SK-N-SH treated with all-trans-retinoic acid at 6 μM for 48 hours (cell line): ENCODE measurements around the gene EPS8.

Experiments used
- ATAC-seq: fragments of 200-7000 bp; cut with Tn5 transposase; 3 replicates; pipeline ENCODE4 v1.9.1; 2020; ENCODE audit warnings: mild to moderate bottlenecking, moderate library complexity
- ARNTL ChIP-seq: fragments of 450-650 bp; formaldehyde crosslinking; IDR thresholded peaks from 2 replicates; pipeline ENCODE4 v1.5.0; 2020; ENCODE audit warnings: low read depth, mild to moderate bottlenecking, moderate library complexity, borderline replicate concordance
- BACH2 ChIP-seq: fragments of 250-450 bp; sonication (Bioruptor Pico); IDR thresholded peaks from 2 replicates; pipeline ENCODE4 v1.9.0; 2021; ENCODE audit warnings: mild to moderate bottlenecking, borderline replicate concordance
- CSDC2 ChIP-seq: fragments of 250-450 bp; sonication (Bioruptor Pico); IDR thresholded peaks from 2 replicates; pipeline ENCODE4 v1.5.0; 2020; ENCODE audit warnings: mild to moderate bottlenecking, moderate library complexity
- ESRRG ChIP-seq: fragments of 250-450 bp; sonication (Bioruptor Pico); IDR thresholded peaks from 2 replicates; pipeline ENCODE4 v1.6.1; 2021; ENCODE audit warnings: mild to moderate bottlenecking
- GLIS3 ChIP-seq: fragments of 250-450 bp; sonication (Bioruptor Pico); IDR thresholded peaks from 2 replicates; pipeline ENCODE4 v1.5.0; 2020; ENCODE audit warnings: mild to moderate bottlenecking, moderate library complexity
- ISL1 ChIP-seq: fragments of 250-450 bp; sonication (Bioruptor Pico); IDR thresholded peaks from 2 replicates; pipeline ENCODE4 v2.1.2; 2022; ENCODE audit warnings: mild to moderate bottlenecking, moderate library complexity
- OSR1 ChIP-seq: fragments of 250-450 bp; sonication (Bioruptor Pico); IDR thresholded peaks from 2 replicates; pipeline ENCODE4 v1.8.0; 2022; ENCODE audit warnings: moderate library complexity, mild to moderate bottlenecking, inconsistent platforms
- PPARA ChIP-seq: fragments of 250-450 bp; sonication (Bioruptor Pico); IDR thresholded peaks from 2 replicates; pipeline ENCODE4 v1.5.0; 2020; ENCODE audit warnings: mild to moderate bottlenecking, borderline replicate concordance
- RARB ChIP-seq: fragments of 250-450 bp; sonication (Bioruptor Pico); IDR thresholded peaks from 2 replicates; pipeline ENCODE4 v1.8.0; 2021; ENCODE audit warnings: mild to moderate bottlenecking, moderate library complexity
- SNAI2 ChIP-seq: fragments of 250-450 bp; sonication (Bioruptor Pico); IDR thresholded peaks from 2 replicates; pipeline ENCODE4 v1.5.0; 2020; ENCODE audit warnings: mild to moderate bottlenecking, moderate library complexity
- TCF4 ChIP-seq: fragments of 250-450 bp; sonication (Bioruptor Pico); IDR thresholded peaks from 2 replicates; pipeline ENCODE4 v1.8.0; 2021; ENCODE audit warnings: mild to moderate bottlenecking, moderate library complexity, borderline replicate concordance
- TOX ChIP-seq: fragments of 250-450 bp; sonication (Bioruptor Pico); IDR thresholded peaks from 2 replicates; pipeline ENCODE4 v1.8.0; 2021; ENCODE audit warnings: mild to moderate bottlenecking, moderate library complexity, borderline replicate concordance
- ZC3H10 ChIP-seq: fragments of 250-450 bp; sonication (Bioruptor Pico); IDR thresholded peaks from 2 replicates; pipeline ENCODE4 v1.5.1; 2021; ENCODE audit warnings: mild to moderate bottlenecking, moderate library complexity
- ZFP3 ChIP-seq: fragments of 250-450 bp; sonication (Bioruptor Pico); IDR thresholded peaks from 2 replicates; pipeline ENCODE4 v1.5.0; 2020; ENCODE audit warnings: mild to moderate bottlenecking, moderate library complexity
- ZFP30 ChIP-seq: fragments of 450-650 bp; formaldehyde crosslinking; IDR thresholded peaks from 2 replicates; pipeline ENCODE4 v1.5.0; 2022; ENCODE audit warnings: mild to moderate bottlenecking, moderate library complexity
- ZNF70 ChIP-seq: fragments of 450-650 bp; formaldehyde crosslinking; IDR thresholded peaks from 2 replicates; pipeline ENCODE4 v1.5.0; 2020; ENCODE audit warnings: mild to moderate bottlenecking, moderate library complexity
- ZNF8 ChIP-seq: fragments of 450-650 bp; formaldehyde crosslinking; IDR thresholded peaks from 2 replicates; pipeline ENCODE4 v1.5.0; 2020; ENCODE audit warnings: mild to moderate bottlenecking, moderate library complexity
- TF ChIP-seq, protein P1 (sequence below): fragments of 250-450 bp; sonication (Bioruptor Pico); IDR thresholded peaks from 2 replicates; pipeline ENCODE4 v1.5.0; 2020; ENCODE audit warnings: mild to moderate bottlenecking, moderate library complexity
- TF ChIP-seq, protein P2 (sequence below): fragments of 250-450 bp; sonication (Bioruptor Pico); IDR thresholded peaks from 2 replicates; pipeline ENCODE4 v1.5.1; 2021; ENCODE audit warnings: mild to moderate bottlenecking, moderate library complexity
- TF ChIP-seq, protein P3 (sequence below): fragments of 250-450 bp; sonication (Bioruptor Pico); IDR thresholded peaks from 2 replicates; pipeline ENCODE4 v1.5.1; 2020; ENCODE audit warnings: low read depth, mild to moderate bottlenecking, moderate library complexity

EPS8 gene

DNA sequence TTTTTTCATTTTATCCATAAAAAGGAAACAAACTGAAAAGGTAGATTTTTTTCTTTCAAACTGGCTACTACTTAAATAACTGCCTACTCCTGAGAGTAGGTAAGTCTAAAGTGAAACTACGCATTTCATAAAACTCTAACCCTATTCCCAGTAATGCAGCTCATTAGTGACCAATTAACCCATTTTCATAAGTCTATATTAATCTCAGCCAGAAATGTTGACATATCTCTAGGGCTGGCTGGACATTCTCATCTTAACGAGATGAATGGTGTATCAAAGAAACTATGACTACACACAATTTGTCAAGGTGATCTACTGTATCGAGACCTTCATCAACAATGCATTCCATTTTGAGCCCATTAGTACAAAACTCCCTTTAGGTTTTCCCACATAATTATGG is 57.2 kb downstream of the EPS8 start:
- TF ChIP-seq BACH2 (CRISPR knock-in tag) = no peak
- TF ChIP-seq ZNF8 (CRISPR knock-in tag) = no peak
- TF ChIP-seq SNAI2 = no peak
- TF ChIP-seq ISL1 (CRISPR knock-in tag) = no peak
- TF ChIP-seq PPARA (CRISPR knock-in tag) = no peak
- no peak for TF ChIP-seq ZNF70 (CRISPR knock-in tag)
- TF ChIP-seq ZFP30 (CRISPR knock-in tag) = no peak
- TF ChIP-seq CSDC2 (CRISPR knock-in tag) = no peak
- no peak for TF ChIP-seq GLIS3 (CRISPR knock-in tag)
- no peak for TF ChIP-seq OSR1 (CRISPR knock-in tag)
- TF ChIP-seq ZC3H10 = no peak
- TF ChIP-seq RARB (CRISPR knock-in tag) = no peak
- TF ChIP-seq TOX (CRISPR knock-in tag) = no peak
- no peak for TF ChIP-seq ARNTL (CRISPR knock-in tag)
- TF ChIP-seq, protein P1, sequence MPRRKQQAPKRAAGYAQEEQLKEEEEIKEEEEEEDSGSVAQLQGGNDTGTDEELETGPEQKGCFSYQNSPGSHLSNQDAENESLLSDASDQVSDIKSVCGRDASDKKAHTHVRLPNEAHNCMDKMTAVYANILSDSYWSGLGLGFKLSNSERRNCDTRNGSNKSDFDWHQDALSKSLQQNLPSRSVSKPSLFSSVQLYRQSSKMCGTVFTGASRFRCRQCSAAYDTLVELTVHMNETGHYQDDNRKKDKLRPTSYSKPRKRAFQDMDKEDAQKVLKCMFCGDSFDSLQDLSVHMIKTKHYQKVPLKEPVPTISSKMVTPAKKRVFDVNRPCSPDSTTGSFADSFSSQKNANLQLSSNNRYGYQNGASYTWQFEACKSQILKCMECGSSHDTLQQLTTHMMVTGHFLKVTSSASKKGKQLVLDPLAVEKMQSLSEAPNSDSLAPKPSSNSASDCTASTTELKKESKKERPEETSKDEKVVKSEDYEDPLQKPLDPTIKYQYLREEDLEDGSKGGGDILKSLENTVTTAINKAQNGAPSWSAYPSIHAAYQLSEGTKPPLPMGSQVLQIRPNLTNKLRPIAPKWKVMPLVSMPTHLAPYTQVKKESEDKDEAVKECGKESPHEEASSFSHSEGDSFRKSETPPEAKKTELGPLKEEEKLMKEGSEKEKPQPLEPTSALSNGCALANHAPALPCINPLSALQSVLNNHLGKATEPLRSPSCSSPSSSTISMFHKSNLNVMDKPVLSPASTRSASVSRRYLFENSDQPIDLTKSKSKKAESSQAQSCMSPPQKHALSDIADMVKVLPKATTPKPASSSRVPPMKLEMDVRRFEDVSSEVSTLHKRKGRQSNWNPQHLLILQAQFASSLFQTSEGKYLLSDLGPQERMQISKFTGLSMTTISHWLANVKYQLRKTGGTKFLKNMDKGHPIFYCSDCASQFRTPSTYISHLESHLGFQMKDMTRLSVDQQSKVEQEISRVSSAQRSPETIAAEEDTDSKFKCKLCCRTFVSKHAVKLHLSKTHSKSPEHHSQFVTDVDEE (CRISPR knock-in tag) = no peak
- TF ChIP-seq ESRRG (CRISPR knock-in tag) = no peak
- no peak for ATAC-seq

DNA sequence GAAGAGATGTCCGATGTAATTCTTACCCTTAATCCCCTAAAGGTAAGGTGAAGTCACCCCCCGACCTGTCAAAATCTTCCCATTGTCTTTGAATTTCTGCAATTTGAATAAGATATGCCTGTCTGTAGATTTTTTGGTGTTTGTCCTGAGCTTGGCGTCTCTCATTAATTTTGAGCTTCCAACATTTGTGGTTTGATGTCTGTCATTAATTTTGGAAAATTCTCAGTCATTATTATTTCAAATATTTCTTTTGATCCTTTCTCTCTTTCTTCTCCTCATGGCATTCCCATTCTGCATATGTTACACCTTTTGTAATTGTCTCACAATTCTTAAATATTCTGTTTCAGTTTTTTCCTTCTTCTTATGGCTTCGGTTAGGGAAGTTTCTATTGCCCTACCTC is 60.1 kb downstream of the EPS8 start:
- TF ChIP-seq CSDC2 (CRISPR knock-in tag) (no peak), ZC3H10 (no peak), ZNF70 (CRISPR knock-in tag) (no peak), OSR1 (CRISPR knock-in tag) (no peak)
- ATAC-seq = no peak

DNA sequence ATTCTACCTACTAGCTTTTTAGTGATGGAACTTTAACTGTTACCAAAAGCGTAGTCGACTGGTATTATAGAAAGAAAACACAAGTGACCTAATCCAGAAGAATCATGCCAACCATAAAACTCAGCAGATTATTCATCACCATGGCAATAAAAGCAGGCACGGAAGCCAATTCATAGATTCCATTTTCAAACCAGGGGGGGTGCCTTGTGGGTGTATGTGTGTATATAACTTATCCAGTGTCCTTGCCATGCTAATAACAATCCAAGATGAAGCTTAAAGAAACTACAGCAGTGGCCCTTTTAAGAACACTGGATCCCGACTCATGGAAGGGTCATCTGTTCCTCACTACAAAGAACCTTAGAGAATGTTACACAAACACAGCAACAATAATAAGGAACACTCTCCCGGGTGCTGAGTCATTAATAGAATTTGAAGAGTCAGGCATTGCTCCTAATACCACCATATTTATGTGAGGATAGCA is 61.0 kb downstream of the EPS8 start:
- peak; percentile 75 for ATAC-seq
- TF ChIP-seq ZFP30 (CRISPR knock-in tag) = no peak
- TF ChIP-seq ZFP3 (CRISPR knock-in tag) = no peak
- TF ChIP-seq ZNF70 (CRISPR knock-in tag) = no peak
- TF ChIP-seq, protein P2, sequence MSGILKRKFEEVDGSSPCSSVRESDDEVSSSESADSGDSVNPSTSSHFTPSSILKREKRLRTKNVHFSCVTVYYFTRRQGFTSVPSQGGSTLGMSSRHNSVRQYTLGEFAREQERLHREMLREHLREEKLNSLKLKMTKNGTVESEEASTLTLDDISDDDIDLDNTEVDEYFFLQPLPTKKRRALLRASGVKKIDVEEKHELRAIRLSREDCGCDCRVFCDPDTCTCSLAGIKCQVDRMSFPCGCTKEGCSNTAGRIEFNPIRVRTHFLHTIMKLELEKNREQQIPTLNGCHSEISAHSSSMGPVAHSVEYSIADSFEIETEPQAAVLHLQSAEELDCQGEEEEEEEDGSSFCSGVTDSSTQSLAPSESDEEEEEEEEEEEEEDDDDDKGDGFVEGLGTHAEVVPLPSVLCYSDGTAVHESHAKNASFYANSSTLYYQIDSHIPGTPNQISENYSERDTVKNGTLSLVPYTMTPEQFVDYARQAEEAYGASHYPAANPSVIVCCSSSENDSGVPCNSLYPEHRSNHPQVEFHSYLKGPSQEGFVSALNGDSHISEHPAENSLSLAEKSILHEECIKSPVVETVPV (CRISPR knock-in tag) = no peak
- no peak for TF ChIP-seq ZNF8 (CRISPR knock-in tag)
- TF ChIP-seq PPARA (CRISPR knock-in tag) = no peak
- TF ChIP-seq RARB (CRISPR knock-in tag) = no peak
- no peak for TF ChIP-seq ISL1 (CRISPR knock-in tag)
- TF ChIP-seq SNAI2 = no peak
- no peak for TF ChIP-seq ZC3H10
- no peak for TF ChIP-seq ARNTL (CRISPR knock-in tag)
- TF ChIP-seq BACH2 (CRISPR knock-in tag) = no peak
- no peak for TF ChIP-seq TCF4 (CRISPR knock-in tag)
- TF ChIP-seq GLIS3 (CRISPR knock-in tag) = no peak
- TF ChIP-seq, protein P3, sequence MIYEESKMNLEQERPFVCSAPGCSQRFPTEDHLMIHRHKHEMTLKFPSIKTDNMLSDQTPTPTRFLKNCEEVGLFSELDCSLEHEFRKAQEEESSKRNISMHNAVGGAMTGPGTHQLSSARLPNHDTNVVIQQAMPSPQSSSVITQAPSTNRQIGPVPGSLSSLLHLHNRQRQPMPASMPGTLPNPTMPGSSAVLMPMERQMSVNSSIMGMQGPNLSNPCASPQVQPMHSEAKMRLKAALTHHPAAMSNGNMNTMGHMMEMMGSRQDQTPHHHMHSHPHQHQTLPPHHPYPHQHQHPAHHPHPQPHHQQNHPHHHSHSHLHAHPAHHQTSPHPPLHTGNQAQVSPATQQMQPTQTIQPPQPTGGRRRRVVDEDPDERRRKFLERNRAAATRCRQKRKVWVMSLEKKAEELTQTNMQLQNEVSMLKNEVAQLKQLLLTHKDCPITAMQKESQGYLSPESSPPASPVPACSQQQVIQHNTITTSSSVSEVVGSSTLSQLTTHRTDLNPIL = no peak
- TF ChIP-seq CSDC2 (CRISPR knock-in tag) = no peak
- no peak for TF ChIP-seq ESRRG (CRISPR knock-in tag)

DNA sequence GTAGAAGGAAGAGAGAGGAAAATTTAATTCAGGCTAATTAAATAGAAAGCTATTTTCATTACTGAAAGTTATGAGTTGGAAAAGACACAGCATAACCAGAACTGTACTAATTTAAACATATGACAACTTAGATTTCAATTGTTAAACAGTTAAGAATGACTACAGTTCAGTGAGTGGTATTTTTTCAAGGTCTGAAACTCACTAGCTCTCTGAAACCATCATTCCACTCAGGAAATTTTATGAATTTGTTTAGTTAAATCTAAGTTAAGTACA is 62.4 kb downstream of the EPS8 start:
- peak; percentile 24; the same call in 2 of the 3 replicates for ATAC-seq
- TF ChIP-seq GLIS3 (CRISPR knock-in tag) (no peak), ISL1 (CRISPR knock-in tag) (peak; percentile 75), ARNTL (CRISPR knock-in tag) (no peak), TCF4 (CRISPR knock-in tag) (no peak)
- TF ChIP-seq, protein P1 (CRISPR knock-in tag) = no peak
